WI38 (cell line): Measurements from ENCODE around the gene NRG3.

ENCODE experiments used
- H3K4me3 ChIP-seq: 2 replicates; pipeline ENCODE4 v1.5.1; 2011; ENCODE audit warnings: low read depth, mild to moderate bottlenecking, control low read depth, low read length
- CTCF ChIP-seq: IDR thresholded peaks from 2 replicates; pipeline ENCODE4 v1.5.1; 2012; ENCODE audit warnings: low read depth, mild to moderate bottlenecking, control low read depth, low read length

Gene NRG3

GRCh38 chr10:82961864-82962263, 1086.9 kb downstream of the NRG3 start:
- no peak for TF ChIP-seq CTCF
- H3K4me3 ChIP-seq: no peak overlapping the region

GRCh38 chr10:82966130-82966529, 1091.1 kb downstream of the NRG3 start:
- H3K4me3 ChIP-seq: no peak overlapping the region
- TF ChIP-seq CTCF: no peak

GRCh38 chr10:82968533-82968932, 1093.5 kb downstream of the NRG3 start:
- TF ChIP-seq CTCF: no peak
- no peak overlapping the region for H3K4me3 ChIP-seq

- no peak overlapping the region for H3K4me3 ChIP-seq
- no peak for TF ChIP-seq CTCF
Observed at GRCh38 chr10:82969405-82969804, 1094.4 kb downstream of the NRG3 start.

GRCh38 chr10:82980321-82980720, 1105.3 kb downstream of the NRG3 start:
- no peak for TF ChIP-seq CTCF
- no peak overlapping the region for H3K4me3 ChIP-seq

- TF ChIP-seq CTCF: no peak
- no peak overlapping the region for H3K4me3 ChIP-seq
Observed at GRCh38 chr10:82981137-82981723, 1106.2 kb downstream of the NRG3 start.

- TF ChIP-seq CTCF: no peak
- no peak overlapping the region for H3K4me3 ChIP-seq
Observed at GRCh38 chr10:82982110-82982608, 1107.2 kb downstream of the NRG3 start.
